H9 (cell line): ENCODE measurements around the gene FAM13A. TPM values are rescaled to one million over a fixed set of nuclear protein-coding genes. Genes with fewer than 3 reads are reported as not detected.

Source experiments
- DNase-seq: peaks from one replicate; pipeline ENCODE4 v3.0.0-alpha.2; 2017
- H2AFZ ChIP-seq: one replicate; pipeline ENCODE4 v1.6.1; 2013; ENCODE audit warnings: mild to moderate bottlenecking, low read length, control low read depth, moderate library complexity
- H2AK5ac ChIP-seq: 2 replicates; pipeline ENCODE4 v1.6.1; 2013; ENCODE audit warnings: low read length, control low read depth, mixed read lengths; ENCODE audit not compliant: insufficient read length
- H2BK120ac ChIP-seq: one replicate; pipeline ENCODE4 v1.6.1; 2013; ENCODE audit warnings: low read depth, mild to moderate bottlenecking, low read length, control low read depth, inconsistent platforms; ENCODE audit not compliant: poor library complexity, severe bottlenecking
- H2BK12ac ChIP-seq: 2 replicates; pipeline ENCODE4 v1.6.1; 2013; ENCODE audit warnings: low read length, control low read depth, mixed read lengths, low read depth; ENCODE audit not compliant: insufficient read length
- H2BK15ac ChIP-seq: 2 replicates; pipeline ENCODE4 v1.6.1; 2013; ENCODE audit warnings: low read depth, low read length, control low read depth
- H2BK20ac ChIP-seq: one replicate; pipeline ENCODE4 v1.6.1; 2013; ENCODE audit warnings: low read depth, mild to moderate bottlenecking, low read length, control low read depth, inconsistent platforms; ENCODE audit not compliant: poor library complexity, severe bottlenecking
- H2BK5ac ChIP-seq: 2 replicates; pipeline ENCODE4 v1.6.1; 2013; ENCODE audit warnings: low read length, control low read depth, mixed read lengths; ENCODE audit not compliant: insufficient read length
- H3K14ac ChIP-seq: 2 replicates; pipeline ENCODE4 v1.6.1; 2013; ENCODE audit warnings: low read length, control low read depth; ENCODE audit not compliant: insufficient read depth
- H3K18ac ChIP-seq: 2 replicates; pipeline ENCODE4 v1.6.1; 2013; ENCODE audit warnings: low read depth, mild to moderate bottlenecking, mixed read lengths, low read length, control low read depth; ENCODE audit not compliant: insufficient read length
- H3K23ac ChIP-seq: 2 replicates; pipeline ENCODE4 v1.6.1; 2013; ENCODE audit warnings: low read length, control low read depth, mixed read lengths, low read depth; ENCODE audit not compliant: insufficient read length
- H3K23me2 ChIP-seq: 2 replicates; pipeline ENCODE4 v1.6.1; 2013; ENCODE audit warnings: low read depth, mild to moderate bottlenecking, mixed read lengths, low read length, control low read depth; ENCODE audit not compliant: insufficient read length, poor library complexity, severe bottlenecking
- H3K27ac ChIP-seq: 2 replicates; pipeline ENCODE4 v1.5.1; 2013; ENCODE audit warnings: low read length, control low read depth, mixed read lengths, low read depth; ENCODE audit not compliant: insufficient read length
- H3K27me3 ChIP-seq: 2 replicates; pipeline ENCODE4 v1.6.1; 2013; ENCODE audit warnings: low read length, control low read depth, inconsistent platforms; ENCODE audit not compliant: insufficient read depth
- H3K4ac ChIP-seq: 2 replicates; pipeline ENCODE4 v1.6.1; 2013; ENCODE audit warnings: low read depth, mild to moderate bottlenecking, control low read depth, inconsistent platforms, low read length, moderate library complexity
- H3K4me1 ChIP-seq: 2 replicates; pipeline ENCODE4 v1.6.1; 2013; ENCODE audit warnings: low read length, control low read depth, inconsistent platforms; ENCODE audit not compliant: insufficient read depth
- H3K4me2 ChIP-seq: 2 replicates; pipeline ENCODE4 v1.6.1; 2013; ENCODE audit warnings: low read length, control low read depth, mixed read lengths; ENCODE audit not compliant: insufficient read length, insufficient read depth
- H3K56ac ChIP-seq: 2 replicates; pipeline ENCODE4 v1.6.1; 2013; ENCODE audit warnings: low read depth, mild to moderate bottlenecking, mixed read lengths, low read length, control low read depth; ENCODE audit not compliant: insufficient read length
- H3K79me1 ChIP-seq: 2 replicates; pipeline ENCODE4 v1.6.1; 2013; ENCODE audit warnings: low read depth, mild to moderate bottlenecking, moderate library complexity, low read length, control low read depth, inconsistent platforms; ENCODE audit not compliant: insufficient read depth, poor library complexity, severe bottlenecking
- H3K79me2 ChIP-seq: 2 replicates; pipeline ENCODE4 v1.6.1; 2013; ENCODE audit warnings: low read length, control low read depth, inconsistent platforms; ENCODE audit not compliant: insufficient read depth
- H3K9ac ChIP-seq: 2 replicates; pipeline ENCODE4 v1.6.1; 2013; ENCODE audit warnings: low read length, control low read depth, mixed read lengths; ENCODE audit not compliant: insufficient read length; ENCODE audit errors: extremely low read depth
- H3K9me3 ChIP-seq: one replicate; pipeline ENCODE4 v1.6.1; 2013; ENCODE audit warnings: low read depth, low read length, inconsistent platforms; ENCODE audit not compliant: control insufficient read depth
- H3T11ph ChIP-seq: one replicate; pipeline ENCODE4 v1.6.1; 2013; ENCODE audit warnings: mild to moderate bottlenecking, low read length, control low read depth, inconsistent platforms
- H4K20me1 ChIP-seq: one replicate; pipeline ENCODE4 v1.6.1; 2013; ENCODE audit not compliant: control insufficient read depth, insufficient read length, insufficient read depth
- H4K5ac ChIP-seq: 2 replicates; pipeline ENCODE4 v1.6.1; 2013; ENCODE audit warnings: low read depth, mild to moderate bottlenecking, mixed read lengths, low read length, control low read depth; ENCODE audit not compliant: insufficient read length
- H4K8ac ChIP-seq: replicated peaks from 2 replicates; pipeline ENCODE4 v1.6.1; 2013; ENCODE audit warnings: low read length, control low read depth, mixed read lengths, low read depth; ENCODE audit not compliant: insufficient read length
- H4K91ac ChIP-seq: 2 replicates; pipeline ENCODE4 v1.6.1; 2013; ENCODE audit warnings: low read depth, mild to moderate bottlenecking, moderate library complexity, mixed read lengths, low read length, control low read depth; ENCODE audit not compliant: insufficient read length
- H3K27ac Mint-ChIP-seq, 3 experiments: 2 replicates in 2 of 3; 3 replicates in 1 of 3; pipeline ENCODE4 v1.8.0; 2020 to 2021; ENCODE audit warnings: mixed read lengths in 3 of 3, mild to moderate bottlenecking in 1 of 3, moderate library complexity in 1 of 3
- H3K27me3 Mint-ChIP-seq: 2 replicates; pipeline ENCODE4 v1.8.0; 2021; ENCODE audit warnings: low read depth, mild to moderate bottlenecking, moderate library complexity, mixed read lengths
- H3K36me3 Mint-ChIP-seq, 3 experiments: 2 replicates in 2 of 3; 3 replicates in 1 of 3; pipeline ENCODE4 v1.8.0; 2020 to 2021; ENCODE audit warnings: low read depth in 3 of 3, mixed read lengths in 3 of 3; ENCODE audit not compliant: insufficient read depth in 1 of 3
- H3K4me1 Mint-ChIP-seq, 2 experiments: 2 replicates each; pipeline ENCODE4 v1.8.0; 2020; ENCODE audit warnings: mixed read lengths in 2 of 2
- H3K4me3 Mint-ChIP-seq, 2 experiments: 2 replicates in 1 of 2; 3 replicates in 1 of 2; pipeline ENCODE4 v1.8.0; 2020 to 2021; ENCODE audit warnings: mild to moderate bottlenecking in 2 of 2, mixed read lengths in 2 of 2, moderate library complexity in 1 of 2
- H3K9me3 Mint-ChIP-seq, 2 experiments: 2 replicates in 1 of 2; 3 replicates in 1 of 2; pipeline ENCODE4 v1.8.0; 2020; ENCODE audit warnings: mild to moderate bottlenecking in 2 of 2, mixed read lengths in 2 of 2, moderate library complexity in 1 of 2
- CTCF ChIP-seq: fragments of 200-600 bp; sonication (generic); conservative IDR thresholded peaks from 3 replicates; pipeline ENCODE4 v1.8.0; 2021; ENCODE audit warnings: antibody characterized with exemption, mild to moderate bottlenecking
- WGBS: extraction: QIAGEN DNeasy Blood & Tissue Kit; methylation state at CpG from one replicate; pipeline ENCODE4 v1.1.7; 2013; ENCODE audit warnings: missing lambda C conversion rate, low lambda C conversion rate, mixed read lengths; ENCODE audit not compliant: insufficient read length; ENCODE audit errors: extremely low coverage; 5-methylcytosine and 5-hydroxymethylcytosine counted together
- total RNA-seq: library from RNA; stranded (reverse); gene quantifications from 2 replicates; pipeline ENCODE4 v1.2.1, GENCODE V29; 2021

FAM13A gene
- total RNA-seq, 1 experiment from 2014 or later: 12.7 TPM

GRCh38 chr4:88822034-88822789, 234.8 kb downstream of the FAM13A start:
- Mint-ChIP-seq H3K4me1 (peaks cover 20 to 30% of the 10 kb centered on the region in 2 experiments), H3K27ac (no peak overlapping the region), H3K9me3 (no peaks in the 10 kb centered on the region), H3K36me3 (no peaks in the 10 kb centered on the region), H3K27me3 (no peaks in the 10 kb centered on the region), H3K4me3 (peak overlapping the region; percentile 67 to 79)
- no peaks in the 10 kb centered on the region for H3K9me3 ChIP-seq
- H4K5ac ChIP-seq: no peak overlapping the region
- H3K4me2 ChIP-seq: no peak overlapping the region
- H3K9ac ChIP-seq: no peak overlapping the region
- no peak overlapping the region for H2BK120ac ChIP-seq
- no peaks in the 10 kb centered on the region for H3K27me3 ChIP-seq
- no peak overlapping the region for H3K4ac ChIP-seq
- no peak overlapping the region for H2BK20ac ChIP-seq
- no peak overlapping the region for H2AFZ ChIP-seq
- no peak overlapping the region for H3K14ac ChIP-seq
- H3K27ac ChIP-seq: no peak overlapping the region
- H4K20me1 ChIP-seq: no peaks in the 10 kb centered on the region
- H3K79me1 ChIP-seq: no peaks in the 10 kb centered on the region
- H4K8ac ChIP-seq: no peak overlapping the region
- no peak overlapping the region for H3K56ac ChIP-seq
- H4K91ac ChIP-seq: no peak overlapping the region
- no peaks in the 10 kb centered on the region for H3K4me1 ChIP-seq
- H3T11ph ChIP-seq: no peak overlapping the region
- DNase-seq: no peak
- peaks cover 3% of the 10 kb centered on the region for H3K23me2 ChIP-seq
- no peaks in the 10 kb centered on the region for H3K79me2 ChIP-seq
- no peak overlapping the region for H2BK15ac ChIP-seq
- no peak overlapping the region for H2AK5ac ChIP-seq
- no peak overlapping the region for H2BK12ac ChIP-seq
- H2BK5ac ChIP-seq: no peak overlapping the region
- no CpG with 5 or more reads among the region's 4 CpGs for WGBS
- no peak overlapping the region for H3K23ac ChIP-seq
- no peak for TF ChIP-seq CTCF
- no peak overlapping the region for H3K18ac ChIP-seq
